A549 treated with CORT108297 at 1 μM for 4 hours (cell line): Measurements from ENCODE around the gene TTC39B. TPM values are rescaled to one million over a fixed set of nuclear protein-coding genes. Genes with fewer than 3 reads are reported as not detected.

Experiments used
- total RNA-seq: library from RNA; stranded (reverse); fragments of 200-300 nt; extraction: Qiagen RNA extraction; gene quantifications from 5 replicates; pipeline ENCODE4 v1.2.3, GENCODE V29; 2022

Gene TTC39B
- total RNA-seq = 0.67 to 0.96 TPM (median 0.87 TPM) in 5 replicates

DNA sequence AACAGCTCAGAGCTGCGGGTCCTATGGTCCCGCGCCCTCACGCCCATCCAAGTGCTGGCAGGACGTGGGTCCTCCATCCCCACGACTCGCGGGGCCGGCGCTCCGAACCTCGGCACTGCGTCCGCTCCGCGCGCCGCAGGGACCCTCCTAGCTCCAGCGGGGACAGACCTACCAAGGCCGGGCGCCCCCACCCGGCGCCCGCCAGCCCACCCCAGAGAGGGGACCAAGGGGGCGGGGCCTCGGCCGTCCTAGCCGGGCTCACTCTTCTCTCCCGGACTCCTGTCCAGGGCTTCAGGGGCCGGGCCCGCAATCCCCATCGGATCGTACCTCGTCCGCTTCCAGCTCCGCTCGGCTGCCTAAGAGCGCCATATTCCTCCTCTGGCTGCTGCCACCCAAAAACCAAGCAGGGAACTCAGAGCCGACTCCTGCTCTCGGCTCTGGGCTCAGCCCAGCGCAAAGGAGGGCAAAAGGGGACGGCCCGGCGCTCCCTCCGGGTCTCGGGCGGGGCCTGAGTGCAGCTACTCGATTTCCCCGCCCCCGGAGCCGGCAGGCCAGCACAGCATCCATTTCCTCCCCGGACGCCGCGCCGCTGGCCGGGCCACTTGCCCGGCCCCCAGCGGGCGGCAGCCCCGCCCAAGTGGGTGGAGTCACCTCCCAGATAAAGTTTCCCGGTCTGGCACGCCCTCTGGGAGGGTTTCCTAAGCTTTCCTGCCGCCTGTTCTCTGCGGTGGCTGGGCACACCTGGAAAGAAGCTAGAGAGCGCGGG, at the start of gene TTC39B:
TTC39B (minus strand) TSS at position 460 of the 766 bp plus-strand sequence; CDS start at position 369, 91 bp downstream.

Other genes with a start within 250 kb of the TTC39B start
- 13.7 to 19.8 TPM (median 18.4 TPM) in 5 replicates for gene SNAPC3, start 115.7 kb upstream of the TTC39B start, total RNA-seq
- gene PSIP1, start 203.8 kb upstream of the TTC39B start, total RNA-seq = 49.7 to 66.2 TPM (median 58.3 TPM) in 5 replicates
- 0.30 to 0.51 TPM (median 0.35 TPM) in 5 replicates for gene CCDC171, start 245.8 kb upstream of the TTC39B start, total RNA-seq